GM23338 (cell line): ENCODE data around the gene FRMD3.

ENCODE experiments used
- CTCF ChIP-seq, 2 experiments: fragments of 200-600 bp in 1 of 2; sonication (generic) in 1 of 2; conservative IDR thresholded peaks; 2 replicates each; pipeline versions ENCODE4 v1.5.1 to v1.6.1; 2016 to 2017; ENCODE audit warnings: antibody characterized with exemption in 2 of 2, low read depth in 2 of 2, mild to moderate bottlenecking in 2 of 2, moderate library complexity in 1 of 2
- REST ChIP-seq: IDR thresholded peaks from one replicate; pipeline ENCODE4 v1.6.1; 2018; ENCODE audit warnings: antibody characterized with exemption; ENCODE audit not compliant: unreplicated experiment

GRCh38 chr9:83560169-83560826 lies 22.1 kb upstream of the FRMD3 start:
- TF ChIP-seq CTCF (conservative IDR thresholded peaks at IDR 0.05; ENCODE audit: low read depth in 2 of 2) (no peak), REST (no peak)
